ENCODE data around the gene GALNT8. TPM values are rescaled to one million over a fixed set of nuclear protein-coding genes. Genes with fewer than 3 reads are reported as not detected.

The GALNT8 gene
- total and polyA plus RNA-seq, 7 experiments from 2014 or later = 0.06 to 0.89 (median 0.38) TPM; not detected in 1

GRCh38 chr12:4766445-4766844 lies 46.2 kb downstream of the GALNT8 start:
- Mint-ChIP-seq H3K27me3 (peaks cover 0 to 19% (median 5%) of the 10 kb centered on the region in 5 donors), H3K36me3 (no peaks in the 10 kb centered on the region), H3K4me1 (peaks cover 0 to 4% (median 0%) of the 10 kb centered on the region in 7 donors), H3K9me3 (peaks cover 0 to 1% (median 0%) of the 10 kb centered on the region in 11 donors), H3K27ac (no peak overlapping the region), H3K4me3 (no peak overlapping the region)
- Histone ChIP-seq H3K27ac (ENCODE audit: low read depth, low read length) (no peak overlapping the region), H3K9me3 (ENCODE audit: control insufficient read depth in 2 of 3, low read length in 3 of 3) (no peaks in the 10 kb centered on the region), H3K4me3 (ENCODE audit: low read length) (no peak overlapping the region), H3K36me3 (ENCODE audit: control insufficient read depth in 2 of 3, insufficient read depth in 3 of 3, low read length in 3 of 3) (no peaks in the 10 kb centered on the region), H3K27me3 (ENCODE audit: control insufficient read depth in 2 of 2, insufficient read depth in 2 of 2, low read length in 2 of 2) (no peaks in the 10 kb centered on the region), H3K4me1 (ENCODE audit: control insufficient read depth in 2 of 2, insufficient read depth in 2 of 2, low read length in 2 of 2) (no peaks in the 10 kb centered on the region)
- ATAC-seq = no peak
- no peak for DNase-seq
- ChIA-PET POLR2A (no interaction called here), CTCF (interaction anchor here (1.0 to 2.2 kb wide), 2 partner anchors 9 to 91 kb away, joined by 4 to 10 read pairs; no protein-coding TSS in a partner anchor)
- intact Hi-C loops (cut with micrococcal nuclease) = no loop called here

GRCh38 chr12:4767186-4767585 lies 47.0 kb downstream of the GALNT8 start:
- ChIA-PET CTCF (interaction anchor here (1.0 to 2.2 kb wide), 2 partner anchors 9 to 90 kb away, joined by 4 to 10 read pairs; no protein-coding TSS in a partner anchor), POLR2A (no interaction called here)
- Mint-ChIP-seq H3K27ac (no peak overlapping the region), H3K27me3 (peaks cover 0 to 22% (median 5%) of the 10 kb centered on the region in 5 donors), H3K9me3 (peaks cover 0 to 1% (median 0%) of the 10 kb centered on the region in 11 donors), H3K4me3 (no peak overlapping the region), H3K4me1 (peaks cover 0 to 4% (median 0%) of the 10 kb centered on the region in 7 donors), H3K36me3 (no peaks in the 10 kb centered on the region)
- intact Hi-C loops (cut with micrococcal nuclease) = no loop called here
- no peaks in the 10 kb centered on the region for H3K36me3 ChIP-seq (ENCODE audit: control insufficient read depth in 2 of 3, insufficient read depth in 3 of 3, low read length in 3 of 3)
- no peak overlapping the region for H3K27ac ChIP-seq (ENCODE audit: low read depth, low read length)
- ATAC-seq = no peak
- H3K9me3 ChIP-seq (ENCODE audit: control insufficient read depth in 2 of 3, low read length in 3 of 3) = no peaks in the 10 kb centered on the region
- no peaks in the 10 kb centered on the region for H3K4me1 ChIP-seq (ENCODE audit: control insufficient read depth in 2 of 2, insufficient read depth in 2 of 2, low read length in 2 of 2)
- DNase-seq = no peak
- H3K4me3 ChIP-seq (ENCODE audit: low read length) = no peak overlapping the region
- H3K27me3 ChIP-seq (ENCODE audit: control insufficient read depth in 2 of 2, insufficient read depth in 2 of 2, low read length in 2 of 2) = no peaks in the 10 kb centered on the region

GRCh38 chr12:4768341-4768740 lies 48.1 kb downstream of the GALNT8 start:
- Histone ChIP-seq H3K9me3 (ENCODE audit: control insufficient read depth in 2 of 3, low read length in 3 of 3) (no peaks in the 10 kb centered on the region), H3K4me1 (ENCODE audit: control insufficient read depth in 2 of 2, insufficient read depth in 2 of 2, low read length in 2 of 2) (no peaks in the 10 kb centered on the region), H3K27me3 (ENCODE audit: control insufficient read depth in 2 of 2, insufficient read depth in 2 of 2, low read length in 2 of 2) (no peaks in the 10 kb centered on the region), H3K36me3 (ENCODE audit: control insufficient read depth in 2 of 3, insufficient read depth in 3 of 3, low read length in 3 of 3) (no peaks in the 10 kb centered on the region), H3K4me3 (ENCODE audit: low read length) (no peak overlapping the region), H3K27ac (ENCODE audit: low read depth, low read length) (no peak overlapping the region)
- CTCF ChIA-PET = interaction anchor here (2.2 kb wide), 1 partner anchor 11 kb away, joined by 10 read pairs; no protein-coding TSS in a partner anchor
- H3K4me3 Mint-ChIP-seq = no peak overlapping the region
- intact Hi-C loops (cut with micrococcal nuclease) = no loop called here
- H3K36me3 Mint-ChIP-seq = no peaks in the 10 kb centered on the region
- POLR2A ChIA-PET = no interaction called here
- peaks cover 0 to 25% (median 5%) of the 10 kb centered on the region in 5 donors for H3K27me3 Mint-ChIP-seq
- no peak for DNase-seq
- no peak for ATAC-seq
- peaks cover 0 to 1% (median 0%) of the 10 kb centered on the region in 7 donors for H3K4me1 Mint-ChIP-seq
- H3K9me3 Mint-ChIP-seq = peaks cover 0 to under 1% (median 0%) of the 10 kb centered on the region in 11 donors
- no peak overlapping the region for H3K27ac Mint-ChIP-seq

- Histone ChIP-seq H3K36me3 (ENCODE audit: control insufficient read depth in 2 of 3, insufficient read depth in 3 of 3, low read length in 3 of 3) (no peaks in the 10 kb centered on the region), H3K27ac (ENCODE audit: low read depth, low read length) (no peak overlapping the region), H3K27me3 (ENCODE audit: control insufficient read depth in 2 of 2, insufficient read depth in 2 of 2, low read length in 2 of 2) (no peaks in the 10 kb centered on the region), H3K9me3 (ENCODE audit: control insufficient read depth in 2 of 3, low read length in 3 of 3) (no peaks in the 10 kb centered on the region), H3K4me3 (ENCODE audit: low read length) (no peak overlapping the region), H3K4me1 (ENCODE audit: control insufficient read depth in 2 of 2, insufficient read depth in 2 of 2, low read length in 2 of 2) (no peaks in the 10 kb centered on the region)
- no peaks in the 10 kb centered on the region for H3K9me3 Mint-ChIP-seq
- DNase-seq (no peak), ATAC-seq (no peak)
- intact Hi-C loops (cut with micrococcal nuclease) = no loop called here
- ChIA-PET CTCF (no interaction called here), POLR2A (no interaction called here)
- peak overlapping the region in 1 of 9 donors; percentile 26 for H3K27ac Mint-ChIP-seq
- peaks cover 0 to 27% (median 5%) of the 10 kb centered on the region in 5 donors for H3K27me3 Mint-ChIP-seq
- no peaks in the 10 kb centered on the region for H3K36me3 Mint-ChIP-seq
- H3K4me1 Mint-ChIP-seq = no peaks in the 10 kb centered on the region
- H3K4me3 Mint-ChIP-seq = no peak overlapping the region
Measured at GRCh38 chr12:4769073-4769472, 48.9 kb downstream of the GALNT8 start.

- ChIA-PET CTCF (no interaction called here), POLR2A (no interaction called here)
- Mint-ChIP-seq H3K4me3 (no peak overlapping the region), H3K9me3 (no peaks in the 10 kb centered on the region), H3K27me3 (peaks cover 0 to 34% (median 5%) of the 10 kb centered on the region in 5 donors), H3K4me1 (no peaks in the 10 kb centered on the region), H3K27ac (no peak overlapping the region), H3K36me3 (no peaks in the 10 kb centered on the region)
- Histone ChIP-seq H3K27me3 (ENCODE audit: control insufficient read depth in 2 of 2, insufficient read depth in 2 of 2, low read length in 2 of 2) (no peaks in the 10 kb centered on the region), H3K4me3 (ENCODE audit: low read length) (no peak overlapping the region), H3K27ac (ENCODE audit: low read depth, low read length) (no peak overlapping the region), H3K9me3 (ENCODE audit: control insufficient read depth in 2 of 3, low read length in 3 of 3) (no peaks in the 10 kb centered on the region), H3K4me1 (ENCODE audit: control insufficient read depth in 2 of 2, insufficient read depth in 2 of 2, low read length in 2 of 2) (no peaks in the 10 kb centered on the region), H3K36me3 (ENCODE audit: control insufficient read depth in 2 of 3, insufficient read depth in 3 of 3, low read length in 3 of 3) (no peaks in the 10 kb centered on the region)
- intact Hi-C loops (cut with micrococcal nuclease) = no loop called here
- no peak for DNase-seq
- no peak for ATAC-seq
Measured at GRCh38 chr12:4771172-4771959, 51.2 kb downstream of the GALNT8 start.

- POLR2A ChIA-PET = no interaction called here
- Mint-ChIP-seq H3K27me3 (peaks cover 0 to 35% (median 5%) of the 10 kb centered on the region in 5 donors), H3K4me3 (no peak overlapping the region), H3K9me3 (no peaks in the 10 kb centered on the region), H3K4me1 (no peaks in the 10 kb centered on the region), H3K27ac (no peak overlapping the region), H3K36me3 (no peaks in the 10 kb centered on the region)
- Histone ChIP-seq H3K9me3 (ENCODE audit: control insufficient read depth in 2 of 3, low read length in 3 of 3) (no peaks in the 10 kb centered on the region), H3K4me1 (ENCODE audit: control insufficient read depth in 2 of 2, insufficient read depth in 2 of 2, low read length in 2 of 2) (no peaks in the 10 kb centered on the region), H3K36me3 (ENCODE audit: control insufficient read depth in 2 of 3, insufficient read depth in 3 of 3, low read length in 3 of 3) (no peaks in the 10 kb centered on the region), H3K4me3 (ENCODE audit: low read length) (no peak overlapping the region), H3K27me3 (ENCODE audit: control insufficient read depth in 2 of 2, insufficient read depth in 2 of 2, low read length in 2 of 2) (no peaks in the 10 kb centered on the region), H3K27ac (ENCODE audit: low read depth, low read length) (no peak overlapping the region)
- ATAC-seq = no peak
- CTCF ChIA-PET = no interaction called here
- DNase-seq = no peak
- intact Hi-C loops (cut with micrococcal nuclease) = no loop called here
Measured at GRCh38 chr12:4771960-4772566, 51.9 kb downstream of the GALNT8 start.
